ENCODE results near the gene STAT3. TPM values are rescaled to one million over a fixed set of nuclear protein-coding genes. Genes with fewer than 3 reads are reported as not detected.
"Not testable (repeated sequence)": the region's sequence is repeated elsewhere in the genome, so short reads cannot be mapped to it uniquely, and the experiment has no call there.

Gene STAT3
- total RNA-seq, 2 donors from 2014 or later = 217 to 360 TPM

DNA sequence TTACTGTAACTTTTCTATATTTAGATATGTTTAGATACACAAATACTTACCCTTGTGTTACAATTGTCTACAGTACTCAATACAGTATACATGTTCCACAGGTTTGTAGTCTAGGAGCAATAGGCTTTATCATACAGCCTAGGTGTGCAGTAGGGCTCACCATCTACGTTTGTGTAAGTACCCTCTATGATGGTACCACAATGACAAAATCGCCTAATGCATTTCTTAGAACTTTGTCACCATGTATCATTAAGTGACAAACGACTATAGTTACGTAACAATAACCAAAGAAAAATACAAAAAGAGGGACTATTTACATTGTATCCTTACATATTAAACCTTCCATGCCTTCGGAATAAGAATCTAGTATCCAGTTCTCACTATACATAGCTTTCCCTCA is 120.0 kb downstream of the STAT3 start:
- Histone ChIP-seq H3K4me1 (ENCODE audit: control insufficient read depth in 1 of 2, low read depth in 2 of 2) (peaks cover 6 to 21% of the 10 kb centered on the region in 2 donors), H3K27ac (no peak overlapping the region), H3K27me3 (replicated peaks; ENCODE audit: insufficient read depth) (no peaks in the 10 kb centered on the region), H3K9me3 (no peaks in the 10 kb centered on the region), H3K36me3 (no peaks in the 10 kb centered on the region), H3K4me3 (no peak overlapping the region)
- TF ChIP-seq, protein P1, sequence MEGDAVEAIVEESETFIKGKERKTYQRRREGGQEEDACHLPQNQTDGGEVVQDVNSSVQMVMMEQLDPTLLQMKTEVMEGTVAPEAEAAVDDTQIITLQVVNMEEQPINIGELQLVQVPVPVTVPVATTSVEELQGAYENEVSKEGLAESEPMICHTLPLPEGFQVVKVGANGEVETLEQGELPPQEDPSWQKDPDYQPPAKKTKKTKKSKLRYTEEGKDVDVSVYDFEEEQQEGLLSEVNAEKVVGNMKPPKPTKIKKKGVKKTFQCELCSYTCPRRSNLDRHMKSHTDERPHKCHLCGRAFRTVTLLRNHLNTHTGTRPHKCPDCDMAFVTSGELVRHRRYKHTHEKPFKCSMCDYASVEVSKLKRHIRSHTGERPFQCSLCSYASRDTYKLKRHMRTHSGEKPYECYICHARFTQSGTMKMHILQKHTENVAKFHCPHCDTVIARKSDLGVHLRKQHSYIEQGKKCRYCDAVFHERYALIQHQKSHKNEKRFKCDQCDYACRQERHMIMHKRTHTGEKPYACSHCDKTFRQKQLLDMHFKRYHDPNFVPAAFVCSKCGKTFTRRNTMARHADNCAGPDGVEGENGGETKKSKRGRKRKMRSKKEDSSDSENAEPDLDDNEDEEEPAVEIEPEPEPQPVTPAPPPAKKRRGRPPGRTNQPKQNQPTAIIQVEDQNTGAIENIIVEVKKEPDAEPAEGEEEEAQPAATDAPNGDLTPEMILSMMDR (IDR thresholded peaks at IDR 0.05) = no peak
- no peak for DNase-seq (ENCODE audit: low spot score)
- no peak for ATAC-seq (ENCODE audit: insufficient number of reproducible peaks, low FRiP score, low read depth)

- Histone ChIP-seq H3K27me3 (replicated peaks; ENCODE audit: insufficient read depth) (no peaks in the 10 kb centered on the region), H3K9me3 (no peaks in the 10 kb centered on the region), H3K36me3 (no peaks in the 10 kb centered on the region), H3K4me1 (ENCODE audit: control insufficient read depth in 1 of 2, low read depth in 2 of 2) (peaks cover 6 to 11% of the 10 kb centered on the region in 2 donors), H3K27ac (no peak overlapping the region), H3K4me3 (no peak overlapping the region)
- no peak for ATAC-seq (ENCODE audit: insufficient number of reproducible peaks, low FRiP score, low read depth)
- TF ChIP-seq, protein P1 (IDR thresholded peaks at IDR 0.05) = no peak
- no peak for DNase-seq (ENCODE audit: low spot score)
Observed at GRCh38 chr17:42266918-42267766, 121.1 kb downstream of the STAT3 start.

DNA sequence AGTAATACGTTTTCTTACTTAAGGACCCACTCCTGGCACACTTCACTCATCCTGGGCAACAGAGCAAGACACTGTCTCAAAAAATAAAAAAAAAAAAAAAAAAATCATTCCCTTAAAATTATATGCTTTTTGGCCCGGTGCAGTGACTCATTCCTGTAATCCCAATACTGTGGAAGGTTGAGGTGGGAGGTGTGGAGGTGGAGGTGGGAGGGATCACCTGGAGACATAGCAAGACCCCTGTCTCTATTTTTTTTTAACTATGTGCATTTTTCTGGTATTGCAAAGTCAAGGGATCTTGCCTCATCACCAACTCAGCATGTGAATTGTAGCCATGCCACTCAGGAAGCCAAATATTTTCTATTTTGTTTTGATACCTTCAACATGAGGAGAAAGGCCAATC is 121.8 kb downstream of the STAT3 start:
- H3K4me3 ChIP-seq = no peak overlapping the region
- peaks cover 6 to 11% of the 10 kb centered on the region in 2 donors for H3K4me1 ChIP-seq (ENCODE audit: control insufficient read depth in 1 of 2, low read depth in 2 of 2)
- no peaks in the 10 kb centered on the region for H3K36me3 ChIP-seq
- no peak for ATAC-seq (ENCODE audit: insufficient number of reproducible peaks, low FRiP score, low read depth)
- no peaks in the 10 kb centered on the region for H3K9me3 ChIP-seq
- no peak overlapping the region for H3K27ac ChIP-seq
- TF ChIP-seq, protein P1 (IDR thresholded peaks at IDR 0.05) = no peak
- no peak for DNase-seq (ENCODE audit: low spot score)
- no peaks in the 10 kb centered on the region for H3K27me3 ChIP-seq (replicated peaks; ENCODE audit: insufficient read depth)

- DNase-seq (ENCODE audit: low spot score); H3K4me3 ChIP-seq; H3K9me3 ChIP-seq; H3K4me1 ChIP-seq (ENCODE audit: control insufficient read depth in 1 of 2, low read depth in 2 of 2); H3K27ac ChIP-seq; ATAC-seq (ENCODE audit: insufficient number of reproducible peaks, low FRiP score, low read depth); H3K27me3 ChIP-seq (replicated peaks; ENCODE audit: insufficient read depth); H3K36me3 ChIP-seq: not testable (repeated sequence)
Observed at GRCh38 chr17:42264366-42264765, 123.9 kb downstream of the STAT3 start.

Other genes with a start within 250 kb of the STAT3 start
- 100 to 1,000 TPM in 1 of 2 donors, 10 to 100 TPM in 1; 89.2 to 158 TPM for gene RAB5C, start 233.5 kb downstream of the STAT3 start, total RNA-seq
- under 1 TPM in 1 of 2 donors, not detected in 1; 0.21 TPM for gene KCNH4, start 207.3 kb downstream of the STAT3 start, total RNA-seq
- gene HCRT, start 203.0 kb downstream of the STAT3 start, total RNA-seq = not detected
- 10 to 100 TPM; 45.8 to 56.1 TPM for gene GHDC, start 193.9 kb downstream of the STAT3 start, total RNA-seq
- gene STAT5B, start 112.1 kb downstream of the STAT3 start, total RNA-seq = 100 to 1,000 TPM in 1 of 2 donors, 10 to 100 TPM in 1; 95.2 to 117 TPM
- gene STAT5A, start 99.9 kb downstream of the STAT3 start, total RNA-seq = 10 to 100 TPM; 65.5 to 69.8 TPM
- 100 to 1,000 TPM; 579 to 938 TPM for gene CAVIN1, start 34.8 kb upstream of the STAT3 start, total RNA-seq
- gene ATP6V0A1, start 70.4 kb upstream of the STAT3 start, total RNA-seq = 10 to 100 TPM; 63.2 to 95.6 TPM
- gene NAGLU, start 147.8 kb upstream of the STAT3 start, total RNA-seq = 100 to 1,000 TPM in 1 of 2 donors, 10 to 100 TPM in 1; 86.7 to 130 TPM
- gene HSD17B1, start 164.5 kb upstream of the STAT3 start, total RNA-seq = 1 to 10 TPM in 1 of 2 donors, under 1 TPM in 1; 0.14 to 2.8 TPM
- gene COASY, start 173.7 kb upstream of the STAT3 start, total RNA-seq = 10 to 100 TPM; 20.8 to 21.1 TPM
- gene MLX, start 178.7 kb upstream of the STAT3 start, total RNA-seq = 10 to 100 TPM; 31.5 to 41.2 TPM
- 1 to 10 TPM in 1 of 2 donors, not detected in 1; 6.6 TPM for gene PSMC3IP, start 189.3 kb upstream of the STAT3 start, total RNA-seq
- gene RETREG3, start 220.9 kb upstream of the STAT3 start, total RNA-seq = 10 to 100 TPM; 49.0 to 60.4 TPM
- 10 to 100 TPM; 26.7 to 47.0 TPM for gene TUBG1, start 221.2 kb upstream of the STAT3 start, total RNA-seq